HG02759 (cell line): ENCODE data around the gene GNG12.

Experiments
- ATAC-seq: cut with Tn5 transposase; IDR thresholded peaks from one replicate; pipeline ENCODE4 v1.9.1; 2021; ENCODE audit warnings: mild to moderate bottlenecking, moderate library complexity; ENCODE audit not compliant: unreplicated experiment

The GNG12 gene

DNA sequence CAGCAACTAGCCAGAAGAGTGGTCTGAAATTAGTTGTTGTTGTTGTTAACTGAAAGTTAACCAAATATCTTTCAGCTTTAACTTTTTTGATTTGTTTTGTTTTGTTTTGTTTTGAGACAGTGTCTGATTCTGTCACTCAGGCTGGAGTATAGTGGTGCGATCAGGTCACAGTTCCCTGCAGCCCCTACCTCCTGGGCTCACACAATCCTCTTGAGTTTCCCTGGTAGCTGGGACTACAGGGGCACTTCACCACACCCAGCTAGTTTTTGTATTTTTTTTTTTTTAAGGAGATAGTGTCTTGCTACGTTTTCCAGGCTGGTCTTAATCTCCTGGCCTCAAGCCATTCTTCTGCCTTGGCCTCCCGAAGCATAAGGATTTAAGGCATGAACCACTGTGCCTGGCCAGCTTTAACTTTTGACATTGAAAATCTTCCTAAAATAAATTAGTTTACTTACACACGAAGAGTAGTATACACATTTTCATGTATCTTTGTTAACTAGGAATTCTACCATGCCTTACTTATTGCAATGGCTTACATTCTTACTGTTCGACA is 45.0 kb downstream of the GNG12 start:
- no peak for ATAC-seq

DNA sequence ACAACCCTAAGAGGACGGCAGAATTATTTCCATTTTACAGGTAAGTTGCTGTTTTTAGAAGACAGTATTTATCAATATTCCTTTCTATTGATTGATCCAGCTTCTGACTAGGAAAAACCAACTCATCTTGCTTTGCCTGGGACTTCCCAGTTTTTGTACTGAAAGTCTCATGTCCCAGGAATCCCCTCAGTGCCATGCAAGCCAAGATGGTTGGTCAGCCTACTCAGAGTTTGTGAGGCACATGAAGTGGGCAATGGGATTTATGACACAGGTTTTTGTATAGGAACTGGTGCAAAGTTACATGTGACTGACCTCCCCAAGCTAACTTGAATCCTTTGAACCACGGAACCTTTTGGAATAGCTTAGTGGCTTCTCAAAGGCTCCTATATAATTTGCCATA is 45.5 kb downstream of the GNG12 start:
- no peak for ATAC-seq

- no peak for ATAC-seq
Observed at GRCh38 chr1:67785847-67786753, 47.2 kb downstream of the GNG12 start.

- no peak for ATAC-seq
Observed at GRCh38 chr1:67784545-67785186, 48.6 kb downstream of the GNG12 start.

GRCh38 chr1:67780637-67781036 is 52.6 kb downstream of the GNG12 start:
- ATAC-seq = no peak

GRCh38 chr1:67777440-67777839 is 55.8 kb downstream of the GNG12 start:
- ATAC-seq = no peak

DNA sequence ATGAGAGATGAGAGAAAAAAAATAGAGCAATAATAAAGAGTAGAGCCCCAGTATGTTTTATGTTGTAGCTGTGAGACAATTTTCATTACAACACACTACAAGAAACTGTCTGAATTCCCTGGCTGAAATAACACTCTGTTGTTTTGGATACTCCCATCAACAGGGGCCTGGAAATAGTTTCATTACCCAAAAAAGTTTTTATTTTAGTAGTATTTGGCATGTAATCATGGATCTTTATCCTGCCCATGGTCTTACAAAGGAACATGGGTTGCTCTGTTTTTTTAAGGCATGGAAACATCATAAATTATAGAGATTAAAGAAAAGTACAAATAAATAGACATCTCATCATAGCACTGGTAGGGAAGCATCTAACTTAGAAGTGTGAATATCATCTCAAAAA is 56.3 kb downstream of the GNG12 start:
- ATAC-seq = no peak

DNA sequence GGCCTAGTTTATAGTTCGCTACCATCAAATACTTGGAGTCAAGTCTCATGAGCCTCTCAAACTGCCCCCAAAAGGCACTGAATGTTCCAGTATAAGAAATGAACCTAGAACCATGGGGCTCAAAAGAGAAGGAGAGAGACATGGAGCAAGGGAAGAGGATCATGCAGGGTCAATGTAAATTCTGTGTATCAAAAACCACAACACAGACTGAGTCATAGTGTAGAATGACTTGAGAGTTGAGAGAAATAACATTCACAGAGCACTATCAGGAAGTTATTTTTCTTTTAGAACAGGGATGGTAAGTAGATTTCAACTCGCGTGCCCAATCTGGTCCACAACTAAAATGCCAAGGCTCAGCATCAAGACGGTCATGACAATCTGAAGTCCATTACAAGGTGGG is 59.8 kb downstream of the GNG12 start:
- no peak for ATAC-seq

GRCh38 chr1:67771749-67772148 is 61.5 kb downstream of the GNG12 start:
- ATAC-seq = no peak

- no peak for ATAC-seq
Observed at GRCh38 chr1:67771152-67771551, 62.1 kb downstream of the GNG12 start.

DNA sequence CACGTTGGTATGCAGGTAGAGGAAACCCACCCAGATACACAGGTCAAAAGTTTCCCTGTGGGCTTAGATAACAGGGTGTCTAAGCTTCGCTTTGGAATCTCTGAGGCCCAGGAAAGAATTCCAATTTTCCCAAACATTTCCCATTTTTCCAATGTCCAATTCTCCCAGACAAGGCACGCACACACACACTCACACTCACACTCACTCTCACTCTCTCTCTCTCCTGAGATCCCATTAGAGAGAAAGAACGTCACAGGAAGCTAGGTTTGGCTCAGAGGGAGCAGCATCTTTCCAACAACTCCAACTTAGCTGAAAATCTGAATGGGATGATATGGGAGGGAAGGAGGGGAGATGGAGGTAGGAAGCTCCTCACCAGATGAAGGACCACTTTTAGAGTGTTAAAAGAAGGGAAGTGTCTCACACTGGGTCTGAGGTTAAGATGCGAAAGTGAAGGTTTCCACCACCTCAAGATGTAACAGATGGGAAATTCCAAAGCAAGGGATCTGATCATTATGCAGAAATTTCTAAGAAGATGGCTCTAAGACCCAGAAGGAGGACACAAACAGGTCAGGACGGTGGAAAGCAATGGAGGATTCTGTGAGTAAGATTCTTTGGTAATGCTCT is 63.5 kb downstream of the GNG12 start:
- no peak for ATAC-seq

GRCh38 chr1:67768480-67768879 is 64.8 kb downstream of the GNG12 start:
- no peak for ATAC-seq

DNA sequence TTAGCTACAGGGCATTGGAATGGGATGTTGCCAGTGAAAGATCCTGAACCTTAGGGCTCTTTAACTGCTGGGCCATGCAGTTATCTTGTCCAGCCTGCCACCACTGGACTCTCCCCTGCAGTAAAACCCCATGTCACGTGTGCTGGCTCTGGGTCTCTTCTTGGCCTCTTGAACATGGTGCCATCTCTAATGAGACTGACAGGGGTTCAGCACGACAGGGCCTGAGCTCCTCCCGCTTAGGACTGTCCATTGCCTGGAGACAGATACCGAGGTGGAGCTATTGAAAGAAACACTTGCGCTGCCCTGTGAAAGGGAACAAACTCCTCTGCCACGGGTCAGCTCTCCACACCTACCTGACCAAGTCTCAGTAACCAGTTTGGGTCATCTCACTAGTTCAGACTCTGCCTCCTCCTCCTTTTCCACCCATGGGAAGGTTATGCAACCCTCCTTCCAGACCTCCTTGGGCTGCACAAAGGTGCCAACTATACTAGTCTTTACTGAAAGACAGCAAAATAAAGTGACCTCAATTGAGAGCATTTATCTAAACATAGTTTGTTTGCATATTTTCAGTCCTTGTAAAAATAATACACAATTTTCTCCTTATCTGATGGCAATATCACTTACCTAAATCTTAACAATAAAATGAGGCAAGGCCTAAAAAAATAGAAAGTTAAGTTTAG is 66.0 kb downstream of the GNG12 start:
- ATAC-seq = no peak

- peak; percentile 49 for ATAC-seq
Observed at GRCh38 chr1:67766141-67766978, 66.9 kb downstream of the GNG12 start.

- no peak for ATAC-seq
Observed at GRCh38 chr1:67764633-67765032, 68.6 kb downstream of the GNG12 start.

DNA sequence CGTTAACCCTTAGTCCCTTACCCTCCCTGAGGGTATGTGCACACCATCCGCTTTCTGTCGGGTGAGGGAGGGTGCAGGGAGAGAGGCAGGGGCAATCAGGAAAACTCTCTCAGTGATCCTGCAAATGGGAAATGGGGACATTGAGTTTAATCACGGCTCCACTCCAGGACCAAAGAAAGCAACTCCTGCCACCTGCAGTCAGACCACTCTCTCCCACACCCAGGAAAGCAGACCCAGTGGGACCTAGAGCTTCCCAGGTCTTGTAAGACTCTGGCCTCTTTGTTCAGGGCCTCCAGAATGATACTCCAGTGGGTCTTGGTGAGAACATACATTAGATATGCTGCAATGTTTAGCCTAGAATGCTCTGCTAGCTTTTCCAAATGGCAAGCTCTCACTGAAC is 71.5 kb downstream of the GNG12 start:
- ATAC-seq = no peak

- no peak for ATAC-seq
Observed at GRCh38 chr1:67761091-67761490, 72.2 kb downstream of the GNG12 start.

- ATAC-seq = peak; percentile 99
Observed at GRCh38 chr1:67760030-67760821, 73.0 kb downstream of the GNG12 start.

DNA sequence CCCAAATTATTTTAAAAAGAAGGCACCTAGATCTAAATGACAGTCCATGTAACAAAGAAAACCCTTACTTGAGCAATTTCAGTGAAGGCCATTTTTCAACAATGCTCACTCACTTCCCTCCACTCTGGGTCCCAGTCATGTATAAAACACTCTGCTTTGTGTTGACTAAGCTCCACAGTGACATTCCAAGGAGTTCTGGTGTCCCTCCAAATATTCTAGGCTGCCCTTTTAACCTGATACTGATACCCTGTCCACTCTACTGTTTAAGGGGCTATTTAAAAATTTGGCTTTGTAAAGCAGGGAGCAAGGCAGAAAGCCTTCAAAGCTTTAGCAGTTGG is 73.6 kb downstream of the GNG12 start:
- peak; percentile 30 for ATAC-seq
